Measurements from ENCODE around the gene HACL1. TPM values are rescaled to one million over a fixed set of nuclear protein-coding genes. Genes with fewer than 3 reads are reported as not detected.
A peak's percentile ranks its signal among the peaks of the same experiment; 100 is the strongest.

The HACL1 gene
- total and polyA plus RNA-seq, 11 donors: 7.2 to 21.5 (median 12.6) TPM

DNA sequence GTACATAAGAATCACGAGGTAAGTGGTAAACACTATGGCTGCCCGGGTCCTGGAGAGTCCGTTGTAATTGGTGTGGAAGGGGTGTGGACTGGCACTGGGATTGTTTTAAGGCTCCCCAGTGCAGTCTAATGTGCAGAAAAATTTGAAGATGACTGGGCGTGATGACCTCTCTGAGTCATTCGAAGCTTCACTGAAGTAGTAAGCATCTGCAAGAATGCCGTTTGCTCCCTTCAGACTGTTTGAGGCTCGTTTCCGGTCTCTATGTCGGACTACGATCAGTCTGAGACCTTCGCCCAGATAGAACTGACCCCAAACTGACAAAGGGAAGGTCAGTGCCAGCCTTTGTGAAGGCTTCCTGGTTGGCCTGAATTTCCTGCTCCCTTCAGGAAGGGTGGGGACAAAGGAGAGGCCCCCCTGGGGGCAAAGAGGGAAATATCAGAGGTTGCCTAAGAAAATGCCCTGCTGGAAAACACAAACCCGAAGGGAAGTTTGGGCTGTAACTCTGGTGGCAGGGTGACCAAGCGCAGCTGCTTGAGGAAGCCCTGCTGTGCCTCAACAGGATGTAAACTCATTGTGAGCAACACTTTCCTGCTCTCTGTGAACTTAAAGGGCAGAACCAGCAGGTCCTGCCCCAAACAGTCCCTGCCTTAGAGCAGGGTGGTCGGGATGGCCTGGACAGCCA, 34.8 kb upstream of the HACL1 start:
- DNase-seq: peak in 3 of 5 donors; percentile 28 to 62 (median 38)
- ATAC-seq: peak; percentile 30 to 81 (median 76)
- WGBS, 4 donors: 55 to 76% (median 61%) methylated on average over 14 of the region's 14 CpGs
- intact Hi-C loops (cut with DNase I): loop anchor here in 5 of 10 donors (10.0 kb wide), 2 partner anchors 539 to 609 kb away; partner anchors contain the start of gene GALNT15 (in 1 of the 5)
- H3K27ac ChIP-seq: peak overlapping the region in 11 of 12 donors; percentile 3 to 85 (median 60)
- no peaks in the 10 kb centered on the region for H3K36me3 ChIP-seq
- peak overlapping the region in 3 of 12 donors; percentile 4 to 15 (median 8) for H3K4me3 ChIP-seq
- no peaks in the 10 kb centered on the region for H3K27me3 ChIP-seq
- no peak for TF ChIP-seq POLR2A (IDR thresholded peaks at IDR 0.05)
- TF ChIP-seq, protein P1, sequence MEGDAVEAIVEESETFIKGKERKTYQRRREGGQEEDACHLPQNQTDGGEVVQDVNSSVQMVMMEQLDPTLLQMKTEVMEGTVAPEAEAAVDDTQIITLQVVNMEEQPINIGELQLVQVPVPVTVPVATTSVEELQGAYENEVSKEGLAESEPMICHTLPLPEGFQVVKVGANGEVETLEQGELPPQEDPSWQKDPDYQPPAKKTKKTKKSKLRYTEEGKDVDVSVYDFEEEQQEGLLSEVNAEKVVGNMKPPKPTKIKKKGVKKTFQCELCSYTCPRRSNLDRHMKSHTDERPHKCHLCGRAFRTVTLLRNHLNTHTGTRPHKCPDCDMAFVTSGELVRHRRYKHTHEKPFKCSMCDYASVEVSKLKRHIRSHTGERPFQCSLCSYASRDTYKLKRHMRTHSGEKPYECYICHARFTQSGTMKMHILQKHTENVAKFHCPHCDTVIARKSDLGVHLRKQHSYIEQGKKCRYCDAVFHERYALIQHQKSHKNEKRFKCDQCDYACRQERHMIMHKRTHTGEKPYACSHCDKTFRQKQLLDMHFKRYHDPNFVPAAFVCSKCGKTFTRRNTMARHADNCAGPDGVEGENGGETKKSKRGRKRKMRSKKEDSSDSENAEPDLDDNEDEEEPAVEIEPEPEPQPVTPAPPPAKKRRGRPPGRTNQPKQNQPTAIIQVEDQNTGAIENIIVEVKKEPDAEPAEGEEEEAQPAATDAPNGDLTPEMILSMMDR (IDR thresholded peaks at IDR 0.05): no peak
- H3K4me1 ChIP-seq: peaks cover 0 to 49% (median 22%) of the 10 kb centered on the region in 12 donors
- no peaks in the 10 kb centered on the region for H3K9me3 ChIP-seq

DNA sequence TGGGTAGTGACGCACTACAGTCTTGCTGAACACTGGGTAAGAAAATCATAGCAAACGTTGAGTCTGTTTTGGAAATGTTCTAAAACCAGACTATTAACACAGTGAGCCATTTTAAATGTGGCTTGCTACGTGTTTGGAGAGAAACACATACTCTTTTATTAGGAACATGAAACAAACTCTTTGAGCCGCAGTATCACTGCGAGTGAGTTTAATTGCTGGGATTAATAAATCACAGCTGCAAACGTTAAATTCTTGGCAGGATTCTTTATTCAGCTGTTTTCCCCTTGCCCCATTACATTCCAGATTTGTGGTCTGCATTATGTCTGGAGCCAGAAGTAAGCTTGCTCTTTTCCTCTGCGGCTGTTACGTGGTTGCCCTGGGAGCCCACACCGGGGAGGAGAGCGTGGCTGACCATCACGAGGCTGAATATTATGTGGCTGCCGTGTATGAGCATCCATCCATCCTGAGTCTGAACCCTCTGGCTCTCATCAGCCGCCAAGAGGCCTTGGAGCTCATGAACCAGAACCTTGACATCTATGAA, 33.8 kb upstream of the HACL1 start:
- Histone ChIP-seq H3K4me3 (no peak overlapping the region), H3K4me1 (peaks cover 0 to 55% (median 30%) of the 10 kb centered on the region in 12 donors)

DNA sequence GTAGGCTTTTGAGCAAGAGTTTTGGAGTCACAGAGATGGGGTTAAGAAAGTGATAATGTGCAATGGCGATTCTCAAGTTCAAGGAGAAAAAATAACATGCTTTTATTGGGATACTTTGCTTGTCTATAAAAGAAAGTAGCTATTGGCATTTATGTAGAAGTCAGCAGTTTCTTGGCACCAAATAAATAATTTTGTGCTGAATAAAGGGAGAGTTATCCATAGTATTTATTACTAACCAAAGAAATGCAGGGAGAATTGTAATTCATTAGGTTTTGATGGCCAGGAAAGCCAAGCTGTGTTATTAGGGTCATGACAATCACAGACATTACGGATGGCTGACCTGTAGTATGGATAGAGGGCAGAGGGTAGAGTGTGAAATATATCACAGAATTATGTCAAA, 33.3 kb upstream of the HACL1 start:
- Histone ChIP-seq H3K9me3 (no peaks in the 10 kb centered on the region), H3K27ac (peak overlapping the region in 7 of 12 donors; percentile 3 to 85 (median 59)), H3K27me3 (no peaks in the 10 kb centered on the region), H3K4me1 (peaks cover 0 to 55% (median 30%) of the 10 kb centered on the region in 12 donors), H3K4me3 (no peak overlapping the region), H3K36me3 (no peaks in the 10 kb centered on the region)
- no peak for DNase-seq
- no peak for ATAC-seq
- 83 to 93% (median 85%) methylated on average over 2 of the region's 2 CpGs for WGBS, 4 donors
- TF ChIP-seq, protein P1 (IDR thresholded peaks at IDR 0.05): no peak
- TF ChIP-seq POLR2A (IDR thresholded peaks at IDR 0.05): no peak
- intact Hi-C loops (cut with DNase I): loop anchor here in 7 of 10 donors (5.0 to 10.0 kb wide), 5 partner anchors 173 to 613 kb away; partner anchors contain the start of gene GALNT15 (in 1 of the 7)

More for the DNA sequence above, 33.8 kb upstream of the HACL1 start:
- intact Hi-C loops (cut with DNase I): loop anchor here in 5 of 10 donors (10.0 kb wide), 2 partner anchors 540 to 610 kb away; partner anchors contain the start of gene GALNT15 (in 1 of the 5)
- TF ChIP-seq, protein P1 (IDR thresholded peaks at IDR 0.05): no peak
- no peak for TF ChIP-seq POLR2A (IDR thresholded peaks at IDR 0.05)
- H3K27ac ChIP-seq: peak overlapping the region in 9 of 12 donors; percentile 3 to 85 (median 60)
- H3K27me3 ChIP-seq: no peaks in the 10 kb centered on the region
- H3K9me3 ChIP-seq: no peaks in the 10 kb centered on the region
- no peaks in the 10 kb centered on the region for H3K36me3 ChIP-seq
- 83 to 87% (median 86%) methylated on average over 13 of the region's 13 CpGs for WGBS, 4 donors
- DNase-seq: peak in 1 of 5 donors; percentile 33
- peak in 1 of 4 donors; percentile 6 for ATAC-seq
